GM10266 (cell line): ENCODE data around the gene MRPS2.

Experiments
- DNase-seq: peaks from one replicate; pipeline ENCODE4 v3.0.0; 2012; ENCODE audit errors: extremely low spot score
- CTCF ChIP-seq: IDR thresholded peaks from 2 replicates; pipeline ENCODE4 v1.5.1; 2012; ENCODE audit warnings: mild to moderate bottlenecking, low read depth; ENCODE audit not compliant: control insufficient read depth, insufficient read depth; ENCODE audit errors: missing control alignments

MRPS2 gene

GRCh38 chr9:135476561-135477355 is 23.7 kb upstream of the MRPS2 start:
- TF ChIP-seq CTCF = no peak
- DNase-seq = no peak

DNA sequence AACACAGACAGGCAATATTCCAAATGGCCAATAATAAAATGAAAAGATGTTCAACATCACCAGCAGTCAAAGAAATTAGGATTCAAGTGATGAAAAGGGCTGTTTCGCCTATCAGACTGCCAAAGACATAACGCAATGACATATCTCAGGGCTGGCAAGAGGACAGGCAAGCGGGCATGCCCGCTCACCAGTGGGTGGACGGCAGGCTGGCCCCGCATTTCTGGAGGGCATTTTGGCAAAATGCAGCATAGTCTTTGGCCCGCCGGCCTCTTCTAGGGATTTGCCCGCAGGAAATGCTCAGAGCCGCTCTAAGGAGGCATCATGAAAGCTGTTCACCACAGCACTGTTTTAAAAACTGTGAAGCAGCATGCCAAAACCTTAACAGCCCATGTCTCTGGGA is 22.3 kb upstream of the MRPS2 start:
- no peak for TF ChIP-seq CTCF
- no peak for DNase-seq

DNA sequence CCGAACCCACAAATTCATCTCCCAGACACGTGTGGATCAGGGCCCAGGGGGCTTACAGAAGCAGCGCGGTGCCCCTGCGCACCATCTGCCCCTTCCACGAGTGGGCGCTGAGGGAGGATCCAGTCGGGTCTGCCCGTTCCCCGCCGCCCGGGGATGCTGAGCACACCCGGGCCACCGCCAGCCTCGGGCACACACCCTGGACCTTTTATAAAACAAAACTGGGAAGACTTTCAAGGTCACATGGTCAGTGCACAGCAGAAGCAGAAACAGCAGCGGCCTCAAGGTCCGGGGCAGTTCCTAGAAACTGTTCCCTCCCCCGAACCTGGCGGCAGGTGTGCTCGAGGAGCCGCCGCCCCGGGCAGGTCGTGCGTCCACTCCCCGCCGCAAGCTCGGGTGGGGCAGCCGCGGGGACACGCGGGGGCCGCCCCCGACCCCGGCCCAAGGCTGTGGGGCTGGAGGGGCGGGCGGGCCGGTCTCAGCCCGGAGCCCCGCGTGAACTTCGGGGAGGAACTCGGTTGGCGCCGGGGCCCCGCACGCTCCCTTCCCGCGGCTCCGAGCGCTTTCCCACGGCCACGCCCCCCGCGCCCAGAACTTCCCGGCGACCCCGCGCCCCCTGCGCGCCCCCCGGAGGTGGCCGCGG is 21.5 kb upstream of the MRPS2 start:
- peak; percentile 2 for TF ChIP-seq CTCF
- no peak for DNase-seq

GRCh38 chr9:135479469-135480052 is 20.9 kb upstream of the MRPS2 start, which contains the start of gene PPP1R26:
Gene PPP1R26, plus strand, starts transcription at chr9:135479782. Its CDS starts 4,729 bp downstream, at chr9:135484511.
- no peak for TF ChIP-seq CTCF
- DNase-seq = no peak

GRCh38 chr9:135480071-135480939 is 20.2 kb upstream of the MRPS2 start:
- no peak for TF ChIP-seq CTCF
- DNase-seq = peak; percentile 63

GRCh38 chr9:135480940-135481310 is 19.6 kb upstream of the MRPS2 start:
- DNase-seq = peak; percentile 53
- TF ChIP-seq CTCF = no peak
